Measurements from ENCODE around the gene CLDN9.
"Not testable (repeated sequence)": the region's sequence is repeated elsewhere in the genome, so short reads cannot be mapped to it uniquely, and the experiment has no call there.

CLDN9 gene

GRCh38 chr16:3035972-3036725, 23.4 kb downstream of the CLDN9 start:
- DNase-seq, result no peak

- DNase-seq, result no peak
These were observed 24.1 kb downstream of the CLDN9 start, which contains the start of gene BICDL2 for GRCh38 chr16:3036726-3037315. Gene BICDL2, minus strand, starts transcription at chr16:3036944. Its CDS starts 1,448 bp downstream, at chr16:3035496.

DNA sequence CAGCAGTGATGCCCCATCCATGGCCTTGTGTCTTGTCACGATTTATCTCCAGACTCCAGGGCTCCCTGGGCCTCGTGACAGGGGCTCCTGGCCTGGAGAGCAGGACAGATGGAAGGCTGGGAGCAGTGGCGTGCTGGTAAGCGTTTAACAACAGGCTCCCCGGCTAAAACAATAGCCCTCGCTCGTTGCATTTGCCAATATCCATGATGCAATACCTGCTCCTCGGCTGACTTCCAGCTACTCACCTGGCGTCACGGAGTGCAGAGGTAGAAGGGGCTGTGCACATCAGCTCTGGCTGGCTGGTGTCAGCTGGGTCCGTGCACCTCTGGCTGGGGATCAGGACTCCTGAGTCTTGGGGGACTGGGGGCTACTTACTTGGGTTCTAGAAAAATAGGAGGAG, 25.5 kb downstream of the CLDN9 start:
- DNase-seq, result no peak

- DNase-seq, result no peak
These were observed 26.2 kb downstream of the CLDN9 start for GRCh38 chr16:3038896-3039295.

DNA sequence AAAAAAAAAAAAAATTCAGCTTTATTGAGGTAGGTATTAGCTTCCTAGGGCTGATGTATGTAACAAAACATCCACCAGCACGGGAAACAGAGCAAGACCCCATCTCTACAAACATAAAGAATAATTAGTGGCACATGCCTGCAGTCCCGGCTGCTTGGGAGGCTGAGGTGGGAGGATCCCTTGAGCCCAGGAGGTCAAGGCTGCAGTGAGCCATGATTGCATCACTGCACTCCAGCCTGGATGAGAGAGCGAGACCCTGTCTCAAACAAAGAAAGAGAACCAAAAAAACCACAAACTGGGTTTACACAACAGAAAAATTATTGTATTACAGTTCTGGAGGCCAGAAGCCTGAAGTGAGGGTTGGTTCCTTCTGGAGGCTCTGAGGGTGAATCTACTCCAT, 29.7 kb downstream of the CLDN9 start:
- no peak for DNase-seq

DNA sequence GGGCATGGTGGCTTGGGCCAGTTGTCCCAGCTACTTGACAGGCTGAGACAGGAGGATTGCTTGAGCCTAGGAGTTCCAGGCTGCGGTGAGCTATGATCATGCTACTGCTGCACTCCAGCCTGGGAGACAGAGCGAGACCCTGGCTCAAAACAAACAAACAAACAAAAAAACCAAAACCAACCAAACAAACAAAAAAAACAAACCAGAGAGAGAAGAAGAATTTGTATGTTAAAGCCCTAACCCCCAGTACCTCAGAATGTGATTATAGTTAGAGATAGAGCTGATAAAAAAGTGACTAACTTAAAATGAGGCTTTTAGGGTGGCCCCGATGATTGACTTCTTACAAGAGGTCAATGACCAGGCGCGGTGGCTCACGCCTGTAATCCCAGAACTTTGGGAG, 32.0 kb downstream of the CLDN9 start:
- DNase-seq, result no peak

- DNase-seq, result no peak
These were observed 33.3 kb downstream of the CLDN9 start, which contains the start of gene MMP25 for GRCh38 chr16:3045758-3046640. Gene MMP25, plus strand, starts transcription at chr16:3046561. Its CDS starts 357 bp downstream, at chr16:3046918.

GRCh38 chr16:3046641-3047386, 34.1 kb downstream of the CLDN9 start:
- DNase-seq, result no peak

- no peak for DNase-seq
These were observed 34.6 kb downstream of the CLDN9 start for GRCh38 chr16:3047387-3047720.

- no peak for DNase-seq
These were observed 37.3 kb downstream of the CLDN9 start for GRCh38 chr16:3049921-3050481.

DNA sequence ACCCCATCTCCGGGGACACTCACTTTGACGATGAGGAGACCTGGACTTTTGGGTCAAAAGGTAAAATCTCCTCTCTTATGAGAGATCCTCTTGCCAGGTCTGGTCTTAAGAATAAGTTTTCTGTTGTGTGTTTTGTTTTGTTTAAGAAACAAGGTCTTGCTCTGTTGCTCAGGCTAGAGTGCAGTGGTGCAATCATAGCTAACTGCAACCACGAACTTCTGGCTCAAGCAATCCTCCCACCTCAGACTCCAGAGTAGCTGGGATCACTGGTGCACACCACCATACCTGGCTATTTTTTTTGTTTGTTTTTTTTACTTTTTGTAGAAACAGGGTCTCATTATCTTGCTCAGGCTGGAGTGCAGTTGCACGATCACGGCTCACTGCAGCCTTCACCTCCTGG, 37.8 kb downstream of the CLDN9 start:
- DNase-seq, result no peak

- no peak for DNase-seq
These were observed 38.3 kb downstream of the CLDN9 start for GRCh38 chr16:3051009-3051408.

DNA sequence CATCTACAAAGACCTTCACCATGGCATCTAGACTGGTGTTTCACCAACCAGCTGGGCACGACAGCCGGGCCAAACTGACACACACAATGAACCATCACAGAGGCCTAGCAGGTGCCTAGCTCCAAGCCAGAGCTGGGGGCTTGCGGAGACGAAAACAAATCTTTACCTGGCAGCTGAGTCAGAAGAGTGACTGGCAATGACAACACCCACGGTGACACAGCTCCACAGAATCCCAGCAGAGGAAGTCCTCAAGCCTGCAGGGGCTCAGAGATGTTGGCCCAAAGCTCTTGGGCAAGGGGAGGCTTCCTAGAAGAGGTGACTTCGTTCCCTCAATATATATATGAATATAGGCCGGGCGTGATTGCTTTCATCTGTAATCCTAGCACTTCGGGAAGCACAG, 38.8 kb downstream of the CLDN9 start:
- no peak for DNase-seq

- DNase-seq, result not testable (repeated sequence)
These were observed 40.0 kb downstream of the CLDN9 start for GRCh38 chr16:3052571-3053329.

DNA sequence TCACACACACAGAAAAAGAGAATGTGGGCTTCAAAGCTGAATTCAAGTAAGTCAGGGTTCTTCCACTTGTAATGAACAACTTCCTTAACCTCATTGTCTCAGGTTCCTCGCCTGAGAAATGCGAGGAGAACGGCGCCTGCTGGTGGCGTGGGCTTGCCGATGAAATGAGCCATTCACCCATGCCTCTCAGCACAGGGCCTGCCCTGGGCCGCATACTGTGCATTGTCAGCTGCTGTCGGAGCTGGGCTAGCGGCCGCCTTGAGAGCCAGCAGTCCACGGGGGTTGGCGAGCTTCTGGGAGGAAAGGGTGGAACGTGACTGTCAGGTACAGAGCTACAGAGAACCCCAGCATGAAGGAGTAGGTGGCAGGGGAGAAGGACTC, 40.6 kb downstream of the CLDN9 start:
- not testable (repeated sequence) for DNase-seq

- no peak for DNase-seq
These were observed 42.4 kb downstream of the CLDN9 start for GRCh38 chr16:3054965-3055733.

- DNase-seq, result not testable (repeated sequence)
These were observed 43.0 kb downstream of the CLDN9 start for GRCh38 chr16:3055734-3056115.

DNA sequence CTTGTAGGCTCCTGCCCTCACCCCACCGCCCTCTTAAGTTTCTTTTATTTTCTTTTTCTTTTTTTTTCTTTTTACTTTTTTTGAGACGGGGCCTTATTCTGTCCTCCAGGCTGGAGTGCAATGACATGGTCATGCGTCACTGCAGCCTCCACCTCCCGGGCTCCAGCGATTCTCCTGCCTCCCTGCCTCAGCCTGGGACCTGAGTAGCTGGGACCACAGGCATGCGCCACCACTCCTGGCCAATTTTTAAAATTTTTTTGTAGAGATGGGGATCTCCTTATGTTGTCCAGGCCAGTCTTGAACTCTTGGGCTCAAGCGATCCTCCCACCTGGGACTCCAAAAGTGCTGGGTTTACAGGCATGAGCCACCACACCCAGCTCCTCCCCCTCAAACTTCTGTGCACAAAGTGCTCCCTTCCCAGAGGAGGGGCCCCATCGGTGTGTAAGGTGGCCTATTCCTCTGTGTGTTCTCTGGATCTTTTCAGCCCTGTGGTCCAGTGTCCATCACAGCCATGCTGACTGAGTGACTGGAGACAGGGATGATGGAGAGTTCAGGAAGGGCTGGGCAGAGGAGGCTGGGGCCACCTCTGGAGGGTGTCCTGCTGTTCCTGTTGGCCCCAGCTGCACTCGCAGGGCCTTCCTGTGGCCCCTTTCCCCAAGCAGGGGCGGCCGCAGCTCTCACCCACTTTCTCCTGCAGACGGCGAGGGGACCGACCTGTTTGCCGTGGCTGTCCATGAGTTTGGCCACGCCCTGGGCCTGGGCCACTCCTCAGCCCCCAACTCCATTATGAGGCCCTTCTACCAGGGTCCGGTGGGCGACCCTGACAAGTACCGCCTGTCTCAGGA, 43.8 kb downstream of the CLDN9 start:
- DNase-seq, result no peak

DNA sequence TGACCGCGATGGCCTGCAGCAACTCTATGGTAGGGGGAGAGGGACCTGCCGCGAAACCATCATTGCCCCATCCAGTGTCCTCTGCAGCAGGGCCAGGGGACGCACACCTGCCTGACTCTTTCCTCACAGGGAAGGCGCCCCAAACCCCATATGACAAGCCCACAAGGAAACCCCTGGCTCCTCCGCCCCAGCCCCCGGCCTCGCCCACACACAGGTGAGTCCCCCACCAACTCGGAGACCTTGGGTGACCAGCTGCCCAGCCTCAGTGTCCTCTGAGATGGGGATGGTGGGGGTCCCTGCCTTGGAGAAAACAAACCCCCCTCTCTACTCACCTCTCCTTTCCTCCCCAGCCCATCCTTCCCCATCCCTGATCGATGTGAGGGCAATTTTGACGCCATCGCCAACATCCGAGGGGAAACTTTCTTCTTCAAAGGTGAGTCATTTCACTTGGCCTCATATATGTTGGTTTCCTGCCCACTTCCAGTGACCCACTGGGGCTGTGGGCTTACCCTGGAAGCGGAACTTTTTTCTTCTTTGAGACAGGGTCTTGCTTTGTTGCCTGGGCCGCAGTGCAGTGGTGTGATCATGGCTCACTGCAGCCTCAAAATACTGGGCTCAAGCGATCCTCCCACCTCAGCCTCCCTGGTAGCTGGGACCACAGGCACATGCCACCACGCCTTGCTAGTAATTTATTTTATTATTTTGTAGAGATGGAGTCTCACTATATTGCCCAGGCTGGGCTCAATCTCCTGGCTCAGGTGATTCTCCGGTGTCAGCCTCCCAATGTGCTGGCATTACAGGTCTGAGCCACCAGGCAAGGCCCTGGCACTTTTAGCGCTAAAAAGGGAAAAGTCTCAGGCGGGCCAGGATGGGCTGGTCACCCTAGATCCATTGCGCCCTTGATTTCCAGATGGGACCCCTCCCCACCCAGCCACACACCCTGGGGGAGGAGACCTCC, 44.7 kb downstream of the CLDN9 start:
- DNase-seq, result no peak
